Measurements from ENCODE around the gene FOXF1.

DNA sequence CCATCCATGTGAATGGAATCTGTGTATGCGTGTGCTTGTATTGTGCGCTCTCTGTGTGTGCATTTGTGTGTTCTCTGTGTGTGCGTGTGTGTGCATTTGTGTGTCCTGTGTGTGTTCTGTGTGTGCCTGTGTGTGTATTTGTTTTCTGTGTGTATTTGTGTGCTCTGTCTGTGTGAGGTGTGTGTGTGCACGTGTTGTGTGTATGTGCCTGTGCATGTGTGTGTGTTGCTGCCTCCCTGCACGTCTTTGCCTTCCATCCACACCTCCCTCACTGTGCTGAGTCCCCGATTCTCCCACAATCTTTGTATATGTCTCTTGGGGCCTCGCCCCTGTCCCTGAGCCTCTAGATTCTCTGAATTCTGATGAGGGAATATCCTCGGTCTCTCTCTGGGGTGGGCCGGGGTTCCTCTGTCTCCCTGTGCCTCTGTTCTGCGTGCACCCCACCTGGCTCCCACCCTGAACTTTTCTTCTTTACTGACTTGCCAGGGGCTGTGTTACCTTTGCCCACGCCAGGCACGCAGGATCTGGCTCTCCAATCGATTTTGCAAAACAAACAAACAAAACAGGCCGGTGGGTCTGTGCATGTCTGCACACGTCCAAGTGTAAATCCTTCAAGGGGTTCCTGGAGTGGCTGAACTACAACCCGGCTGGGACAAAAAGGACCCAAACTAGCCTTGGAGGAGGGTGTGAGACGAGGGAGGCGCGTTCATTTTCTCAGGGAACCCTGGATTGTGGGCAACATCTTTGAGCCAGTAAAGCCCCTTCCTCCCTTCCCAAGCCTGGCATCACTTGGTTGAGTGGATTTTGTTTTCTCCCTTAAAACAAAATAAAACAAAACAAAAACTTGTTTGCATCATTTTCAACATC lies 8.1 kb upstream of the FOXF1 start:
- TF ChIP-seq, protein P1, sequence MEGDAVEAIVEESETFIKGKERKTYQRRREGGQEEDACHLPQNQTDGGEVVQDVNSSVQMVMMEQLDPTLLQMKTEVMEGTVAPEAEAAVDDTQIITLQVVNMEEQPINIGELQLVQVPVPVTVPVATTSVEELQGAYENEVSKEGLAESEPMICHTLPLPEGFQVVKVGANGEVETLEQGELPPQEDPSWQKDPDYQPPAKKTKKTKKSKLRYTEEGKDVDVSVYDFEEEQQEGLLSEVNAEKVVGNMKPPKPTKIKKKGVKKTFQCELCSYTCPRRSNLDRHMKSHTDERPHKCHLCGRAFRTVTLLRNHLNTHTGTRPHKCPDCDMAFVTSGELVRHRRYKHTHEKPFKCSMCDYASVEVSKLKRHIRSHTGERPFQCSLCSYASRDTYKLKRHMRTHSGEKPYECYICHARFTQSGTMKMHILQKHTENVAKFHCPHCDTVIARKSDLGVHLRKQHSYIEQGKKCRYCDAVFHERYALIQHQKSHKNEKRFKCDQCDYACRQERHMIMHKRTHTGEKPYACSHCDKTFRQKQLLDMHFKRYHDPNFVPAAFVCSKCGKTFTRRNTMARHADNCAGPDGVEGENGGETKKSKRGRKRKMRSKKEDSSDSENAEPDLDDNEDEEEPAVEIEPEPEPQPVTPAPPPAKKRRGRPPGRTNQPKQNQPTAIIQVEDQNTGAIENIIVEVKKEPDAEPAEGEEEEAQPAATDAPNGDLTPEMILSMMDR (conservative IDR thresholded peaks at IDR 0.05; ENCODE audit: low read depth, low read length): no peak
- TF ChIP-seq EZH2 (IDR thresholded peaks at IDR 0.05; ENCODE audit: low read length, unreplicated experiment): no peak
- no peak for TF ChIP-seq EZH2phosphoT487 (IDR thresholded peaks at IDR 0.05; ENCODE audit: borderline replicate concordance, low read length)
